Left ventricle myocardium inferior (tissue), 1 donor: ENCODE results near the gene FRMD1. TPM values are rescaled to one million over a fixed set of nuclear protein-coding genes. Genes with fewer than 3 reads are reported as not detected.

ENCODE experiments used
- DNase-seq: peaks from one replicate; pipeline ENCODE4 v3.0.0-alpha.2; 2020
- H3K27ac ChIP-seq: fragments of 200-600 bp; replicated peaks from 2 replicates; pipeline ENCODE4 v1.8.0; 2021
- H3K27me3 ChIP-seq: fragments of 200-600 bp; 2 replicates; pipeline ENCODE4 v1.8.0; 2021; ENCODE audit warnings: low read depth
- H3K36me3 ChIP-seq: fragments of 200-600 bp; 2 replicates; pipeline ENCODE4 v1.8.0; 2021
- H3K4me1 ChIP-seq: fragments of 200-600 bp; 2 replicates; pipeline ENCODE4 v1.8.0; 2021
- H3K4me3 ChIP-seq: fragments of 200-600 bp; 2 replicates; pipeline ENCODE4 v1.8.0; 2021; ENCODE audit warnings: mild to moderate bottlenecking, moderate library complexity
- H3K9me3 ChIP-seq: fragments of 200-600 bp; replicated peaks from 2 replicates; pipeline ENCODE4 v1.8.0; 2021
- CTCF ChIP-seq: fragments of 200-600 bp; IDR thresholded peaks from 2 replicates; pipeline ENCODE4 v1.8.0; 2021; ENCODE audit warnings: antibody characterized with exemption, mild to moderate bottlenecking, borderline replicate concordance
- intact Hi-C: fragments of 100-400 bp; cut with micrococcal nuclease; formaldehyde crosslinking; loops from one replicate; pipeline ENCODE4 v1.11.0; 2022
- total RNA-seq: library from RNA; stranded (reverse); fragmentation: NEBNext Ultra II Directional; extraction: Animal tissue kit (Norgen Biotek cat#: 25700); gene quantifications from one replicate; pipeline ENCODE4 v1.2.1, GENCODE V29; 2021
- donor health status: DM: no; HTN: yes; CAD: no; lungs with severe emphysema.

FRMD1 gene
- total RNA-seq, 1 donor from 2014 or later: 0.16 TPM

- intact Hi-C loops: no loop called here
- Histone ChIP-seq H3K36me3 (no peaks in the 10 kb centered on the region), H3K4me1 (peaks cover 25% of the 10 kb centered on the region), H3K4me3 (no peak overlapping the region), H3K9me3 (peaks cover 7% of the 10 kb centered on the region), H3K27ac (peak overlapping the region; percentile 55), H3K27me3 (peaks cover 6% of the 10 kb centered on the region)
- no peak for DNase-seq
- TF ChIP-seq CTCF: no peak
Observed at GRCh38 chr6:168004023-168004422, 75.0 kb downstream of the FRMD1 start.

Other genes with a start within 250 kb of the FRMD1 start
- 0.22 TPM for gene KIF25, start 81.5 kb downstream of the FRMD1 start, total RNA-seq
- gene DACT2, start 240.6 kb upstream of the FRMD1 start, total RNA-seq: 2.3 TPM